Loucy (cell line): ENCODE data around the gene FSTL4.

Experiments used
- CTCF ChIP-seq: fragments of 200-600 bp; sonication (generic); conservative IDR thresholded peaks from 2 replicates; pipeline ENCODE4 v1.5.1; 2014; ENCODE audit warnings: mild to moderate bottlenecking, antibody characterized with exemption, low read length
- EZH2phosphoT487 ChIP-seq: fragments of 200-600 bp; IDR thresholded peaks from 2 replicates; pipeline ENCODE4 v1.6.1; 2018; ENCODE audit warnings: antibody characterized with exemption, mild to moderate bottlenecking, moderate library complexity, borderline replicate concordance

- TF ChIP-seq EZH2phosphoT487 (no peak), CTCF (no peak)
Measured at GRCh38 chr5:133367984-133368383, 244.4 kb downstream of the FSTL4 start.
